Activated CD4-positive, alpha-beta memory T cell treated with anti-CD3 and anti-CD28 coated beads for 36 hours (primary cell): ENCODE measurements around the gene CALN1. TPM values are rescaled to one million over a fixed set of nuclear protein-coding genes. Genes with fewer than 3 reads are reported as not detected.

Experiments
- CTCF ChIA-PET: fragments of 350-600 bp; sonication (Branson Sonifier 250); formaldehyde crosslinking; loops from one replicate; lab custom pipeline; 2021; ENCODE audit warnings: antibody characterized with exemption, inconsistent platforms; lab: Charles Lee
- POLR2A ChIA-PET: fragments of 350-600 bp; sonication (Branson Sonifier 250); formaldehyde crosslinking; loops from one replicate; lab custom pipeline; 2021; ENCODE audit warnings: antibody characterized with exemption; lab: Charles Lee
- DNase-seq: peaks from one replicate; pipeline ENCODE4 v3.0.0-alpha.2; 2020
- H3K27ac Mint-ChIP-seq: one replicate; pipeline ENCODE4 v1.8.0; 2021; ENCODE audit warnings: mixed read lengths
- H3K27me3 Mint-ChIP-seq: one replicate; pipeline ENCODE4 v1.8.0; 2021; ENCODE audit warnings: mixed read lengths
- H3K36me3 Mint-ChIP-seq: one replicate; pipeline ENCODE4 v1.8.0; 2021; ENCODE audit warnings: mixed read lengths
- H3K4me1 Mint-ChIP-seq: one replicate; pipeline ENCODE4 v1.8.0; 2021; ENCODE audit warnings: low read depth, mixed read lengths
- H3K4me3 Mint-ChIP-seq: one replicate; pipeline ENCODE4 v1.8.0; 2021; ENCODE audit warnings: mild to moderate bottlenecking, mixed read lengths
- H3K9me3 Mint-ChIP-seq: one replicate; pipeline ENCODE4 v1.8.0; 2021; ENCODE audit warnings: mixed read lengths
- intact Hi-C: fragments of 100-400 bp; cut with micrococcal nuclease; formaldehyde crosslinking; loops from one replicate; pipeline ENCODE4 v1.15.1; 2023
- total RNA-seq, 2 experiments: library from RNA; stranded (reverse); gene quantifications; one replicate each; pipeline ENCODE4 v1.2.3, GENCODE V29; 2021

Gene CALN1
- total RNA-seq, 2 experiments from 2014 or later, result not detected

DNA sequence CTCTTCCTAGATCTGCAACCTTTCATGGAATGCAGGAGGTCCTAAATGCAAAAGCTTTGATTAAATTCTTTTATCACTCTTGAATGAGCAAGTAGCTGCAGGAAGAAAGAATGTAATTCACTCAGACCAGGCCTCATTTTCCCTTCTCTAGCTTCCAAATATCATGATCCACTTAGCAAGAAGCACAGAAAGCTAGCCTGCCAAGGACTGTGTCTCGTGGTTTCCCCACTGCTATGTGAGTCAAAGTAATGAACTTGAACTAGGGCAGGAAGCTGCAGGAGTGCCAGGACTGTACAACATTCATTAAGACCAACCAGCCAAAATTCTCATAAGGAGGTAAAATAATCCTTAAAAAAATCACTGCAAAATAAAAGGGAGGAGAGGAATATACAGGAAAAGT is 379.2 kb downstream of the CALN1 start:
- peaks cover 33% of the 10 kb centered on the region for H3K9me3 Mint-ChIP-seq
- H3K4me1 Mint-ChIP-seq, result no peaks in the 10 kb centered on the region

DNA sequence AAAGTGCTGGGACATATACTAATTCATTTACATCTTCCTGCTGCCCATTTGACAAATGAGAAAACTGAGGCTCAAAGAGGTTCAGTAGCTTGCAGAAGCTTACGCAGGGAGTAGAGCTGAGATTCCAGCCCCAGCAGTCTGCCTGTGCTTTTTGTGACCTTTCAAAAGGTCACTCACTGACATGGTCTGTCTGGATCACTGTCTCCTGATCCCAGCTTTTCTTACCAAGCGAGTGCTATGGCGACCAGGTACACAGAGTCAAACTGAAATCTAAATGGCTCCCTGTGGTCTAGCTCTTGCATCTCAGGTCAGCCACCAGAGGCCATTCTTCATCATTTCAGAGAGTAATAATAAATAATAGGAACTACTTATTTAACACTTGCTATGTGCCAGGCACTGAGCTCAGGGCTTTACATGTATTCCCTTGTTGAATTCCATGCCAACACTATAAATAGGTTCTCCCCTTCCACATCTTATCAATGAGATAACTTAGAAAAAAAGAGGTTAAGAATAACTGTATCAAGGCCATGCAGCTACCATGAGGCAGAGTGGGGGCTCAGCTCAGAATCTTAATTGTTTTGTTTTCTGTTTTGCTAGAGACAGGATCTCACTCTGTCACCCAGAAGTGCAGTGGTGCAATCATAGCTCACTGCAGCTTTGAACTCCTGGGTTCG is 381.0 kb downstream of the CALN1 start:
- Mint-ChIP-seq H3K27ac (no peak overlapping the region), H3K27me3 (no peaks in the 10 kb centered on the region), H3K36me3 (no peaks in the 10 kb centered on the region), H3K9me3 (peaks cover 34% of the 10 kb centered on the region), H3K4me1 (no peaks in the 10 kb centered on the region), H3K4me3 (no peak overlapping the region)
- ChIA-PET POLR2A (interaction anchor here (0.6 kb wide), 1 partner anchor 821 kb away, joined by 3 read pairs; no protein-coding TSS in a partner anchor), CTCF (no interaction called here)
- intact Hi-C loops, result no loop called here
- DNase-seq, result no peak

More for the DNA sequence above, 379.2 kb downstream of the CALN1 start:
- H3K27ac Mint-ChIP-seq, result no peak overlapping the region
- ChIA-PET POLR2A (no interaction called here), CTCF (no interaction called here)
- H3K27me3 Mint-ChIP-seq, result no peaks in the 10 kb centered on the region
- no peak overlapping the region for H3K4me3 Mint-ChIP-seq
- no peaks in the 10 kb centered on the region for H3K36me3 Mint-ChIP-seq
- intact Hi-C loops, result no loop called here
- no peak for DNase-seq

DNA sequence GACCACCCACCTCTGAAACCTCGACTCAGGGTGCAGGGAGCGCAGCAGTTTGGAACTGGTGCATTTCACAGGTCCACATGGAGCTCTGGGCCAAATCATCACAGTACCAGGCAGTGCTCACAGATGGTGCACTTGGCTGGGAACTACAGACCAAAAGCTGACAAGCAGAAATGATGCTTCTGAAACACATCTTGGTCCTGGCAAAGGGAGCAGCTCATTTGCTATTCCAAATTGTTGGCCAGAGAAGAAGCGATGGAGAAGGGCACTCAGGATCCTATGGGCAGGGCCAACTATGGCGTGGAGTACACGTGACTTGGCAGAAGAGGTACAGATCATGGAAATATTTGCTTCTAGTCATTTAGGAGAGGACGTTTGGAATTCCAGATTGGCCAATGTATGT is 383.9 kb downstream of the CALN1 start:
- no peak for DNase-seq
- no peaks in the 10 kb centered on the region for H3K36me3 Mint-ChIP-seq
- no peak overlapping the region for H3K27ac Mint-ChIP-seq
- peaks cover 36% of the 10 kb centered on the region for H3K9me3 Mint-ChIP-seq
- intact Hi-C loops, result no loop called here
- no peaks in the 10 kb centered on the region for H3K4me1 Mint-ChIP-seq
- no peak overlapping the region for H3K4me3 Mint-ChIP-seq
- no peaks in the 10 kb centered on the region for H3K27me3 Mint-ChIP-seq
- ChIA-PET CTCF (no interaction called here), POLR2A (no interaction called here)

DNA sequence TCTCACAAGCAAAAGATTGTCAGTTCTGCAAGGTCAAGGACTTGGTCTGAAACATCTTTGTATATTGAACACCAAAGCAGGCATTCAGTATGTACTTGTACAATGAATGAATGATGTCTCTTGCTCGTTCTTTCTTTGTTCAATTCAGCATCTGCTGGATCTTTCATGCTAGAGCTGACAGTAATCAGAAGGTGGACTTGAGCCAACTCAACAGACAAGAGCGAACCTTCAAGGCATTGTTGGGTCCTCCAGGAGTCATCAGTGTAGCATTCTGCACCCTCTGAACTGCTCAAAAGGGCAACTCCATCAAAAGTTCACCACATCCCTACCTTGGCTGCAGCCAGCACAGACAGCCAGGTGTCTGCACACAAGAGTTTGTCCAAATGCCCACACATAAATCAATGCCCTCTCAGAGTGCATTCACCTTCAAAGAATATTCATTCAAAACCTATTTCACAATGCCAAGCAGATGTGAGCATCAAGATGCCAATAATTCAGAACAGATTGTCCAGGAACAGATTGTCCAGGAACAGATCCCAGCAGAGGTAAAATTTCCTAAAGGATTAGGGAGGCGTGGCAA is 386.7 kb downstream of the CALN1 start:
- DNase-seq, result no peak
- H3K36me3 Mint-ChIP-seq, result no peaks in the 10 kb centered on the region
- CTCF ChIA-PET, result no interaction called here
- no peak overlapping the region for H3K4me3 Mint-ChIP-seq
- intact Hi-C loops, result no loop called here
- H3K9me3 Mint-ChIP-seq, result peaks cover 36% of the 10 kb centered on the region
- no peak overlapping the region for H3K27ac Mint-ChIP-seq
- H3K27me3 Mint-ChIP-seq, result no peaks in the 10 kb centered on the region
- POLR2A ChIA-PET, result no interaction called here
- H3K4me1 Mint-ChIP-seq, result no peaks in the 10 kb centered on the region

DNA sequence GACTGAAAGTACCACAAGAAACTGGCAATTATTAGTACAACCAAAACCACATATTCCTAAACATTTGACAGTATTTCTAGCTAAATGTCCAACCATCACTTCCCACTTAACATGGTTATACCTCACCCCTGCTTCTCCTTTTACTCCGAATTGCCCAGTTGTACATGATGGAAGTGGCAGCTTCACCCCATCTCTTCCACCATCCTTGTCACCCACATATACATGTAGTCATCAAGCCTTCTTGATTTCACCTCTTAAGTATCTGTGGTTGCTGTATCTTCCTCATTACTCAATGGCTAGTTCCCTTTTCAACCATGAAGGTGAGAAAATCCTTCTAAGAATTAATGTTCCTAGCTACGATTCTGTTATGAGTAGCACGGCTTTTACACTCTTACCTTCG is 388.2 kb downstream of the CALN1 start:
- DNase-seq, result no peak
- H3K27me3 Mint-ChIP-seq, result no peaks in the 10 kb centered on the region
- no peaks in the 10 kb centered on the region for H3K4me1 Mint-ChIP-seq
- intact Hi-C loops, result no loop called here
- ChIA-PET CTCF (no interaction called here), POLR2A (no interaction called here)
- H3K4me3 Mint-ChIP-seq, result no peak overlapping the region
- no peak overlapping the region for H3K27ac Mint-ChIP-seq
- no peaks in the 10 kb centered on the region for H3K36me3 Mint-ChIP-seq
- H3K9me3 Mint-ChIP-seq, result peaks cover 29% of the 10 kb centered on the region

DNA sequence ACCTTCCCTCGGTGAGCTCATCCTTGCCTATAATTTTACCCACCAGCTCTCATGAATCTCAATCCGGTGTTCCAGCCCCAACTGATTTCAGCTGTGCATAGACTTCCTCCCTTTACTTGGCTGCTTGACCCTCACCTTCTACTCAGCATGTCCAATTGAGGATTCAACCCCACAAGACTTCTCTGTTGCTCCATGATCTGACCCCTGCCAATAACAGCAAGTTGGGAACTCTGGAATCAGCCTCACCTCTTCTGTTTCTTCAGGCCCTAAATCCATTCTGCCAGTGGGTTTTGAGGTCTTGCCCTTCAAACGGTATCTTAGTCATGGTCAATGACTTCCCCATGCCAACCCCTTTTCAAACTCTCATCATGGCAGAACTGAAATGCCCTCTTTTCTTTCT is 390.4 kb downstream of the CALN1 start:
- POLR2A ChIA-PET, result no interaction called here
- peaks cover 30% of the 10 kb centered on the region for H3K9me3 Mint-ChIP-seq
- intact Hi-C loops, result no loop called here

DNA sequence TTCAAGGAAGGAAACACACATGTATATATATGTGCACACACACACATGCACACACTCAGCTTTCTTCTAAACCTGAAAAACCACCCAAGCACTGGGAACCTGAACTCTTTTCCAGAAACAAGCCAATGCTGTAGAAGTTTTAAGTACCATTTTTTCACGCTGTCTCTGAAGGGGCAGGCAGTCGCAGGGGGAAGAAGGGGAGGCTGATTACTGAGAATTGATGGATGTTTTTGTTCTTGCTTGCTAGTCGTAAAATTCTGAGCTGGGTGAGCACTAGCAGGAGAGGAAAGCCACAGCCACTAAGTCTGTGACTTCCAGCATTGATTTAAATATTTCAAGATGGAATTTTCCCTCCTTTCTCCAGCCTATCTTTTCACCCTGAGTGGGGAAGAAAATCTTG is 391.8 kb downstream of the CALN1 start:
- CTCF ChIA-PET, result no interaction called here
- intact Hi-C loops, result no loop called here
- H3K36me3 Mint-ChIP-seq, result no peaks in the 10 kb centered on the region
- no peak overlapping the region for H3K4me3 Mint-ChIP-seq
- no peaks in the 10 kb centered on the region for H3K4me1 Mint-ChIP-seq
- no peaks in the 10 kb centered on the region for H3K27me3 Mint-ChIP-seq
- peaks cover 25% of the 10 kb centered on the region for H3K9me3 Mint-ChIP-seq
- POLR2A ChIA-PET, result no interaction called here
- no peak overlapping the region for H3K27ac Mint-ChIP-seq
- no peak for DNase-seq

More for the DNA sequence above, 390.4 kb downstream of the CALN1 start:
- Mint-ChIP-seq H3K4me1 (no peaks in the 10 kb centered on the region), H3K36me3 (no peaks in the 10 kb centered on the region), H3K27me3 (no peaks in the 10 kb centered on the region), H3K4me3 (no peak overlapping the region), H3K27ac (no peak overlapping the region)
- CTCF ChIA-PET, result no interaction called here
- DNase-seq, result no peak

DNA sequence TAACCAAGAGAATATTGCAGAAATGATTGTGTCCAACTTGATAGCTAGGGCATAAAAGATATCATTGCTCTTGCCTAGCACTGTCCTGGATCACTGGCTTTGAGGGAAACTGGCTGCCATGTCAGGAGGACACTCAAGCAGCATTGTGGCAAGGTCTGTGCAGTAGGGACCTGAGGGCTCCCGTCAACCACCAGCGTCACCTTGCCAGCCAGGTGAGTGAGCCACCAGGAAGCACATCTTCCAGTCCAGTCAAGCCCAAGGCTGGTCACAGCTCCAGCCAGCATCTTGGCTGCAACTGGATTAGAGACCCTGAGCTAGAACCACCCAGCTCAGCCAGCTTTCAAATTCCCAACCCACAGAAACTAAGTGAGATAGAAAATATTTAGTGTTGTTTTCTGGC is 392.7 kb downstream of the CALN1 start:
- no peak for DNase-seq
- CTCF ChIA-PET, result no interaction called here
- H3K27ac Mint-ChIP-seq, result no peak overlapping the region
- no peaks in the 10 kb centered on the region for H3K4me1 Mint-ChIP-seq
- peaks cover 25% of the 10 kb centered on the region for H3K9me3 Mint-ChIP-seq
- no peaks in the 10 kb centered on the region for H3K27me3 Mint-ChIP-seq
- H3K4me3 Mint-ChIP-seq, result no peak overlapping the region
- no peaks in the 10 kb centered on the region for H3K36me3 Mint-ChIP-seq
- intact Hi-C loops, result no loop called here
- POLR2A ChIA-PET, result no interaction called here

DNA sequence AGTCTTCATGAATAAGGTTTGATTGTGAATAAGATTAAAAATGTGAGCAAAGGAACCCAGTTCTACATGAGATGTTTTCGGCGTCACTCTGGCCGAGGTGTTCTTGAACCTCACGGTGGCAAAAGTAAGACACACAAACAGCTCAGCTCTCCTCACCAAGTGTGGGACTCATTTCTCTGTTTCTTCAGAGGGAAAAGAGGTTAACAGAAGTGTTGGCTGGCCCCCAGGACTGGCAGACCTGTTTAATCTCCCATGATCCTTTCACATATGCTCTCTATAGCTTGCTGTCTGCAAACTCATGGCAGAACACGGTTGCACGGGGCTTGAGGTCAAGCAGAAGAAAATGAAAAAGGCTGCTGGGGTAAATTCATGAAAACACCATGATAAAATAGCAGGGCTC is 394.4 kb downstream of the CALN1 start:
- POLR2A ChIA-PET, result no interaction called here
- Mint-ChIP-seq H3K4me1 (no peaks in the 10 kb centered on the region), H3K27me3 (no peaks in the 10 kb centered on the region), H3K9me3 (peaks cover 14% of the 10 kb centered on the region), H3K4me3 (no peak overlapping the region), H3K36me3 (no peaks in the 10 kb centered on the region), H3K27ac (no peak overlapping the region)
- intact Hi-C loops, result no loop called here
- CTCF ChIA-PET, result no interaction called here
- no peak for DNase-seq

DNA sequence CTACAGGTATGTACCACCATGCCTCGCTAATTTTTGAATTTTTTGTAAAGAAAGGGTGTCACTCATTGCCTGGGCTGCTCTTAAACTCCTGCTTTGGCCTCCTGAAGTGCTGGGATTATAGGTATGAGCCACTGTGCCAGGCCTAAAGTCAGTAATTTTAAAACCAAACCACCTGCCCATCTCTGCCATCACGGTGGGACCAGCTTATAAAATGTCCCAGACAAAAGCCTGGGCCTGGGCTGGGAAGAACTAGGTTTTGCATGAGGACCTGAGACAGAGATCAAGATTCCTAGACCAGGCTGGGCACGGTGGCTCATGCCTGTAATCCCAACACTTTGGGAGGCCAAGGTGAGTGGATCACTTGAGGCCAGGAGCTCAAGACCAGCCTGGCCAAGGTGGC is 395.6 kb downstream of the CALN1 start:
- POLR2A ChIA-PET, result no interaction called here
- intact Hi-C loops, result no loop called here
- CTCF ChIA-PET, result no interaction called here
- Mint-ChIP-seq H3K4me1 (no peaks in the 10 kb centered on the region), H3K9me3 (peaks cover 7% of the 10 kb centered on the region), H3K27me3 (no peaks in the 10 kb centered on the region), H3K36me3 (no peaks in the 10 kb centered on the region), H3K27ac (no peak overlapping the region), H3K4me3 (no peak overlapping the region)
- no peak for DNase-seq

DNA sequence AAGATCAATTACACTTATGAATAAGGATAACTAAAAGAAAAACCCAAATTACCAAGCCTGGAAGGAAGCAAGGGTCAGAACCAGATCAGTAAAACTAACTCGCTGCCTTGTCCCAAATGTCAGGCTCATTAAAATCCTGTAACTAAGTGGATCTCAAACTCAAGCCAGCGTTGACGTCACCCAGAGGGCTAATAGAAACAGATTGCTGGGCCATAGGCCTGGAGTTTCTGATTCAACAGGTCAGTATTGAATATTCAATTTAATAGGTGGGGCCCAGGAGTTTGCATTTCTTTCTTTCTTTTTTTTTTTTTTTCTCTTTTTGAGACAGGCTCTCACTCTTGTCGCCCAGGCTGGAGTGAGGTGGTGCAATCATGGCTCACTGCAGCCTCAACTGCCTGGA is 397.0 kb downstream of the CALN1 start:
- POLR2A ChIA-PET, result no interaction called here
- no peaks in the 10 kb centered on the region for H3K4me1 Mint-ChIP-seq
- no peak overlapping the region for H3K27ac Mint-ChIP-seq
- intact Hi-C loops, result no loop called here
- H3K27me3 Mint-ChIP-seq, result no peaks in the 10 kb centered on the region
- H3K36me3 Mint-ChIP-seq, result no peaks in the 10 kb centered on the region
- H3K4me3 Mint-ChIP-seq, result no peak overlapping the region
- DNase-seq, result no peak
- peaks cover 5% of the 10 kb centered on the region for H3K9me3 Mint-ChIP-seq
- CTCF ChIA-PET, result no interaction called here

DNA sequence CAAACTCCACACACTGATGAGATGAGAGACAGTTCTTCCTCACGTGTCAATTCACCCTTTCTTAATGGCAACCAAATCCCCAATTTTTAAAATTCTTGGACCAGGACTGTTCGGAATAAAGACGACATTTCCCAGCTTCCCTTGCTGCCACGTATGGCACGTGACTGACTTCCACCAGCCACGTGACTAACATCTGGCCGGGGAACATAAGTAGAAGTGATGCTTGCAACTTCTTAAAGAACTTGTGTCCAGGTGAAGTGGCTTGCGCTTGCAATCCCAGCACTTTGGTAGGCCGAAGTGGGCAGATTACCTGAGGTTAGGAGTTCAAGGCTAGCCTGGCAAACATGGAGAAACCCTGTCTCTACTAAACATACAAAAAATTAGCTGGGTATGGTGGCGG is 405.1 kb downstream of the CALN1 start:
- no peaks in the 10 kb centered on the region for H3K27me3 Mint-ChIP-seq
- H3K4me1 Mint-ChIP-seq, result no peaks in the 10 kb centered on the region
- DNase-seq, result no peak
- CTCF ChIA-PET, result no interaction called here
- H3K27ac Mint-ChIP-seq, result no peak overlapping the region
- no peak overlapping the region for H3K4me3 Mint-ChIP-seq
- peaks cover 5% of the 10 kb centered on the region for H3K9me3 Mint-ChIP-seq
- POLR2A ChIA-PET, result no interaction called here
- intact Hi-C loops, result no loop called here
- no peaks in the 10 kb centered on the region for H3K36me3 Mint-ChIP-seq

DNA sequence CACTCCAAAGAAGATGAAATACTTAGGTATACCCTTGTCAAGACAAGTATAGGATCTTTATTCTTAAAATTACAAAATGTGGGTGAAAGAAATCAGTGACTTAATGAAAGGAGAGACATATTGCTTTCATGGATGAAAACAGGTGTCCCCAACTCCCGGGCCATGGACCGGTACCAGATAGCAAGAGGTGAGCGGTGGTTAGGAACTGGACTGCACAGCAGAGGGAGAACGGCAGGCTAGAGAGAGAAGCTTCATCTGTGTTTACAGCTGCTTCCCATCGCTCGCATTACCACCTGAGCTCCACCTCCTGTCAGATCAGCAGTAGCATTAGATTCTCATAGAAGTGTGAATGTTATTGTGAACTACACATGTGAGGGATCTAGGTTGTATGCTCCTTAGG is 408.9 kb downstream of the CALN1 start:
- no peaks in the 10 kb centered on the region for H3K27me3 Mint-ChIP-seq
- POLR2A ChIA-PET, result interaction anchor here (0.6 kb wide), 1 partner anchor 33 kb away, joined by 3 read pairs; no protein-coding TSS in a partner anchor
- no peaks in the 10 kb centered on the region for H3K36me3 Mint-ChIP-seq
- peaks cover 2% of the 10 kb centered on the region for H3K9me3 Mint-ChIP-seq
- no peak for DNase-seq
- no peaks in the 10 kb centered on the region for H3K4me1 Mint-ChIP-seq
- intact Hi-C loops, result no loop called here
- no peak overlapping the region for H3K27ac Mint-ChIP-seq
- H3K4me3 Mint-ChIP-seq, result no peak overlapping the region
- CTCF ChIA-PET, result no interaction called here
